ENCODE data around the gene INPP4B.

Gene INPP4B

GRCh38 chr4:142356801-142357200 lies 489.3 kb downstream of the INPP4B start:
- DNase-seq (ENCODE audit: extremely low read depth in 1 of 2, low read depth in 1 of 2) = no peak

- DNase-seq (ENCODE audit: extremely low read depth in 1 of 2, low read depth in 1 of 2) = no peak
These were observed 489.9 kb downstream of the INPP4B start for GRCh38 chr4:142356118-142356759.

DNA sequence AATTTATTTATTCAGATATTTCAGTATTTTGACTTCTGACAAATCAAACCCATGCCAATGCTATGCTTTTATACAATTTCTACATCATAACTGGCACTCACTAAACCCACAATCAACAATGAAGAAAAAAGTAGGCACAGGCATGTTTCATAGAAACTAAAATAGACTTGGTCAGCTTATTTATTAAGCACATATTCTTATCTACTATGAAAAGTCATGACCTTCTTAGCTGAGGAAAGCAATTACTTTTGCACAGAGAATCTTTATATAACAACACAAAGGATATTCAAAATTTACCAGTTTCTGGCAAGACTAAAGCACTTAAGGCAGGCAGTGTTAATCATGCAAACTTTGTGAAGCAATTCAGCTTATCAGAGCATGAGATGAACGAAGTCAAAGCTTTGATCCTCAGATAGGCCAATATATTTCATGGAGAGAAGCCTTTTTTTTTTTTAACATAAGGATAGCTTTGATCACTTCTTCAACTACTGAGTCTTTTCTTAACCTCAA lies 490.6 kb downstream of the INPP4B start:
- no peak for DNase-seq (ENCODE audit: extremely low read depth in 1 of 2, low read depth in 1 of 2)

- DNase-seq (ENCODE audit: extremely low read depth in 1 of 2, low read depth in 1 of 2) = no peak
These were observed 491.2 kb downstream of the INPP4B start for GRCh38 chr4:142354794-142355420.

- DNase-seq (ENCODE audit: extremely low read depth in 1 of 2, low read depth in 1 of 2) = no peak
These were observed 492.1 kb downstream of the INPP4B start for GRCh38 chr4:142354041-142354440.

GRCh38 chr4:142353149-142353738 lies 492.9 kb downstream of the INPP4B start:
- DNase-seq (ENCODE audit: extremely low read depth in 1 of 2, low read depth in 1 of 2) = no peak

DNA sequence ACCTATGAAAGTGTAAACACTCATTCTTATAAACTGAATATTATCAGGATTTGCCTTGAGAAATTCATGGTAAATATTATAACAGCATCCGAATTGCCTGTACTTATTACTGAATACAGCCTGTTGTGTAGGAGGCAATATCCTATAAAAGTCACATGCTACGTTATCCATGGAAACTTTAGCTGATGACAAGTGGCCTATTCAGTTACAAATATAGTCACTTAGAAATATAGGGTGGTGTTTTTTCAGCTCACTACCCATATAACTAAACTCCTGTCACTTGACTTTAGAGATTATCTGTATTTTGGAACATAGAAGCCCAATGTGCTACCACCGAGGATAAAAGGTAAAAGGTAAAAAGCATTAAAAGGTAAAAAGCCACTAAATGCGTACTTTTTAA lies 493.4 kb downstream of the INPP4B start:
- DNase-seq (ENCODE audit: extremely low read depth in 1 of 2, low read depth in 1 of 2) = no peak

DNA sequence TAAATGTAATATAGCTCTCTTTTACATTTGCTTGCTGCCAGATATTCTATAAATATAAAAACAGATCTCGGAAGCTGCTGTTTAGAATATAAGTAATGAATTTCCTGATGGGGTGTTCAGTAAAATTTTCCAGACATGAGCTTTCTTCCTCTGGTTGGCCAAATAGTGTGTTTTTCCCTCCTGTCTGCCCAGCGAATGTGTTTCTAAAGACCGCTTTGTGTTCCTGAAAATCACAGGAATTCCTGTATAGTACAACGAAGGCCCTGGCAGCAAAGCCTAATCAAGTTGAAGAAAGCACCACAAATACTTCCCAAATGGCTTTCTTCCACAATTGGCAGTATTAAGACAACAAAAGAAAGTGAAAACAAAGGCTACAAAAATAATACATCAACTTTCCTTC lies 494.1 kb downstream of the INPP4B start:
- DNase-seq (ENCODE audit: extremely low read depth in 1 of 2, low read depth in 1 of 2) = no peak

DNA sequence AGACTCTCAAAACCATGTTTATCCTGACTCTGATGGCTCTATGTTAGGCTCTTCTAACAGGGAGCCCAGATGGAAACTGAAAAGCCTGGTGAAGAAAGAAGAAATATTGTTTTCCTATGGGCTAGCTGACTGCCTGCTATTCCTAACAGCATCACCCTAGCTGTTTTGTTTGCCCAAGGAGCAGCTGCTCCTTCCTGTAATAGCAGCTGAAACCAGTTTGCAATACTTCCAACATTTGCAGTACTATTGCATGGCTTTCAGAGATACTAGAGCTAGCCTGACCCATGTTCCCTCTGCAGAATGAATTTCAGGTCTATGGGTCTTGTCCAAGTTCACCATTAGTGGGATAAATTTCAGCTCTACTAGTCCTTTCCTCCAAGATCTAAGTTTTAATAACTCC lies 495.2 kb downstream of the INPP4B start:
- no peak for DNase-seq (ENCODE audit: extremely low read depth in 1 of 2, low read depth in 1 of 2)

GRCh38 chr4:142348613-142349021 lies 497.5 kb downstream of the INPP4B start:
- no peak for DNase-seq (ENCODE audit: extremely low read depth in 1 of 2, low read depth in 1 of 2)

DNA sequence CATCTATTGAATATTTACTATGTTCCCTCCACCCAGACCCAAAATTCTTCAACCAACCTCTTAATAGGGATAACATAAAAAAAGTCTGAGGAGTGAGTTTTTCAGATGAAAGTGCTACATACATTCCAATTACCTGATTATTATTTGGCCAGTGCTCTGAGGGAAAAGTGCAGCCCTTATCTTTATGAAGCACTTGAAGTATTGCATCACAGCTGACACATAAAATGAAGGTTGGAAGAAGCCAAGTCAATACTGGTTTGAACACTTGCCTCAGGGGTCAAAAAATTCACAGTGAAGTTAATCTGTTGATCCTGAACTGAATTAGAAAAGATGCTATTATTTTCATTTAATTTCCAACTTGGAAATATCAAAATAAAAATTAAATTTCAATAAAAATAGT lies 498.9 kb downstream of the INPP4B start:
- DNase-seq (ENCODE audit: extremely low read depth in 1 of 2, low read depth in 1 of 2) = no peak

DNA sequence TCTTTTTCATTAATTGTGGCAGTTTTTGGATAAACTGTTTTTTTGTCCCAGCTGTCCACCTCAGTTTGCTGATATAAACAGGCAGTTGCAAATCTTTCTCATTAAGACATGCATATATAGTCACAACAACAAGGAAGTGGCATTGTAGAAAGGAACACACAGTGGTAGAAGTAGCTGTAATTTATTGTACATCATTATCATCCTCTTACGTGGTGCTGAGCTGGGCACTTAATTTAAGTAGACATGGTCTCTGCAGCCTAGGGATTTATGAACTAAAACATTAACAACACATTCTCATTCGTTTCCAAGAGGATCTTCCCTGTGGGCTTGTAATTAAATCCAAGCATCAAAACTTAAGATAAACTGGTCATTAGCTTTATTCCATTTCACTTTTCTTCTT lies 500.2 kb downstream of the INPP4B start:
- no peak for DNase-seq (ENCODE audit: extremely low read depth in 1 of 2, low read depth in 1 of 2)

DNA sequence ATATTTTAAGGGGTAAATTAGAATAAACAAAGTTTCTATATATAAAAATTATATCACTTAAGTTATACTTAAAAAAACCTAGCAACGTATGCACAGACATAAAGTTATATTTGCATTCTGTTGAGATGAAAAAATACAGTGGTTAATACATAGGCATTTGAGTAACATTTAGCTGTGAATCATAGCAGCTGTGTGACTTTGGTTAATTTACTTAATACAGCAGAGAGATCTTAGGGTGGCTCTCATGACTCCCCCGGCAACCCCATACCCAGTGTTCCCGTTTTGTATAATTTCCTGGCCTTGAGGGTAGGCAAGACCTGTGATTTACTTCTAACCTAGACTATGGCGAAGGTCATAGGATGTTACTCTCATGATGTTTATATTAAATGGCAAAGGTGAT lies 504.8 kb downstream of the INPP4B start:
- no peak for DNase-seq (ENCODE audit: extremely low read depth in 1 of 2, low read depth in 1 of 2)

- no peak for DNase-seq (ENCODE audit: extremely low read depth in 1 of 2, low read depth in 1 of 2)
These were observed 507.0 kb downstream of the INPP4B start for GRCh38 chr4:142339053-142339452.

GRCh38 chr4:142336251-142336934 lies 509.7 kb downstream of the INPP4B start:
- DNase-seq (ENCODE audit: extremely low read depth in 1 of 2, low read depth in 1 of 2) = no peak

DNA sequence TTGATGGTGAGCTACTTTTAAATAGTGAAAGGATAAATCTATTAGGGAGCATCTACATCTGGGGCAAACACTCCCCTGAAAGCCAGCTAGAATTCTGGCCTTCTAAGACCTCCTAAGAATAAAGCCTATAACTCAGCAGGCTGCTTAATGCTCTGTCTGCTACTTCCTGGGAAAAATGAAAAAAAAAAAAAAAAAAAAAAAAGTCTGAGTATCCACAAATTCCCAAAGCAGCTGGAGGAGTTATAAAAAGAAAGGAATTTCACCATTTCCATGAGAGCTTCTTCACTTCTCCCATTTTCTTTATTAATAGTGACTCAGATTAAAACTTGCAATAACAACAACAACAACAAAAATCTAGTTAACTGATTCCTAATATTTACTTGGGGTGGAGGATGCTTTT lies 511.2 kb downstream of the INPP4B start:
- no peak for DNase-seq (ENCODE audit: extremely low read depth in 1 of 2, low read depth in 1 of 2)

- DNase-seq (ENCODE audit: extremely low read depth in 1 of 2, low read depth in 1 of 2) = no peak
These were observed 514.5 kb downstream of the INPP4B start for GRCh38 chr4:142331646-142332045.

- no peak for DNase-seq (ENCODE audit: extremely low read depth in 1 of 2, low read depth in 1 of 2)
These were observed 515.0 kb downstream of the INPP4B start for GRCh38 chr4:142331132-142331531.

DNA sequence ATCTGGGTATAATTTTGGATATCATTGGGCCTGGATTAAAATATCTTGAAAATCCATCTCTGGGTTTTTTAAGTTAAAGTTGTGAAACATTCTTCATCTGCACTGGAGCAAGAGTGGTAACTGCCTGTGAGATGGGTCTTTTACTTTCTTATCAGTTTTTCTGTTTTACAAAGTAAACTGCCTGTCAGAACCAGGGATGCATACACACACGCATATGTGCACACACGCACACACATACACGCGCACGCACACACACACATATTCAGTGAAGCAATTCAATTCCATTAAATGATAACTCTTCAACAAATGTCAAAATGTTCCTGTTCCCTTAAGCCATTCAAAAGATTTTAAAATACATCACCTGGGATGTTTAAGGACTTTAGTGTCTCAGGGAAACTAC lies 515.8 kb downstream of the INPP4B start:
- no peak for DNase-seq (ENCODE audit: extremely low read depth in 1 of 2, low read depth in 1 of 2)

DNA sequence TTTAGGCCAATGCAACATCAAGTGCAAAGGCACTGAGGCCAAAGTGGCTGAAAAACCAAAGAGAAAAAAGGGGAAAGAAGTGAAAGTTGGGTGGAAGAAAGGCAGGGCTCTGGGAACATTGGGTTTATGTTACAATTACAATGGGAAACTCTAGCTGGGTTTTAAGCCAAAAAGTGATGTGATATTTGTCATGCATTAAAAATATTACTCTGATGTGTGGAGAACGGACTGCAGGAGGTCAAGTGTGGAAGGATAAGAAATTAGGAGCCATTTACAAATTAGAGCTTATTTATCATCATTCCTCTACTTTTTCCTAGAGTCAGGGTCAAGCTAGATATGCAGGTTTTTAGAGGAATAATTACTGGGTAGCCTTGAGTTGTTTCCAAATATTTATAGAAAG lies 516.8 kb downstream of the INPP4B start:
- no peak for DNase-seq (ENCODE audit: extremely low read depth in 1 of 2, low read depth in 1 of 2)

DNA sequence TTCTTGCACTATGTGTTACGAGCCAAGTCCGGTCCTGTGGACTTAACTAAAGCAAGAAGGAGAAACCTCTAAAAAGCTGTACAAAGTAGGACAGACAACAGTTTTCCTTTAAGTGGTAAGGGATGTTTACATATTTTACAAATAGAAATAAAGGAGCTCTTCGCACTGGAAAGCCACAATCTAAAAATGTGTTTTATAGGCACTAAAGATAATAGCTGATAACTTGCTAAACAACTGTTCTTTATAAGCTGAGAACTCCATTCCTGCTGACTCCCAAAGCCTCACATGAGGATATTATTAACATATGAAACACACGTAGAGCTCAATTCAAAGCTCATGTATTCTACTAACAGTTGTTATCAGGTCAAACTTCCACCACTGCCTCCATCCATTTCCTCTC lies 519.9 kb downstream of the INPP4B start:
- no peak for DNase-seq (ENCODE audit: extremely low read depth in 1 of 2, low read depth in 1 of 2)

- no peak for DNase-seq (ENCODE audit: extremely low read depth in 1 of 2, low read depth in 1 of 2)
These were observed 521.5 kb downstream of the INPP4B start for GRCh38 chr4:142324572-142324971.
